Caco-2 (cell line): ENCODE results near the gene RLF. TPM values are rescaled to one million over a fixed set of nuclear protein-coding genes. Genes with fewer than 3 reads are reported as not detected.
"Not testable (repeated sequence)": the region's sequence is repeated elsewhere in the genome, so short reads cannot be mapped to it uniquely, and the experiment has no call there.

ENCODE experiments used
- BruUV-seq: library from RNA; stranded (reverse); fragments of 400-500 nt; replicated peaks from 2 replicates; lab custom pipeline; 2021; lab: Mats Ljungman, UMichigan
- CTCF ChIA-PET: fragments of 300-600 bp; sonication (Branson Sonifier 250); formaldehyde crosslinking; loops from one replicate; lab custom pipeline; 2022; ENCODE audit warnings: antibody characterized with exemption; lab: Charles Lee
- POLR2A ChIA-PET: fragments of 300-600 bp; sonication (Branson Sonifier 250); formaldehyde crosslinking; loops from one replicate; lab custom pipeline; 2022; ENCODE audit warnings: antibody characterized with exemption; lab: Charles Lee
- DNase-seq, 2 experiments: peaks; one replicate each; pipeline versions ENCODE4 v3.0.0 to v3.0.0-alpha.2; 2020 to 2022
- H3K27me3 ChIP-seq: replicated peaks from 2 replicates; pipeline ENCODE4 v1.6.0; 2011; ENCODE audit warnings: low read length; ENCODE audit not compliant: control insufficient read depth, insufficient read depth
- H3K36me3 ChIP-seq: 2 replicates; pipeline ENCODE4 v1.5.1; 2011; ENCODE audit warnings: low read length; ENCODE audit not compliant: control insufficient read depth, insufficient read depth
- H3K4me1 ChIP-seq: fragments of 250-450 bp; sonication (Bioruptor Pico); 2 replicates; pipeline ENCODE4 v1.5.1; 2020; ENCODE audit warnings: mild to moderate bottlenecking
- H3K4me3 ChIP-seq: 2 replicates; pipeline ENCODE4 v1.5.1; 2011; ENCODE audit warnings: low read depth, mild to moderate bottlenecking, control low read depth, low read length
- H3K9me3 ChIP-seq: fragments of 250-450 bp; sonication (Bioruptor Pico); 2 replicates; pipeline ENCODE4 v1.5.1; 2020; ENCODE audit warnings: mild to moderate bottlenecking, moderate library complexity
- H3K27ac Mint-ChIP-seq: one replicate; pipeline ENCODE4 v1.8.0; 2022; ENCODE audit warnings: mixed read lengths; ENCODE audit not compliant: unreplicated experiment
- H3K27me3 Mint-ChIP-seq: one replicate; pipeline ENCODE4 v1.8.0; 2022; ENCODE audit warnings: mixed read lengths; ENCODE audit not compliant: insufficient read depth, unreplicated experiment
- H3K36me3 Mint-ChIP-seq: one replicate; pipeline ENCODE4 v1.8.0; 2022; ENCODE audit warnings: mild to moderate bottlenecking, mixed read lengths; ENCODE audit not compliant: insufficient read depth, unreplicated experiment
- H3K4me1 Mint-ChIP-seq: one replicate; pipeline ENCODE4 v1.8.0; 2022; ENCODE audit warnings: low read depth, mixed read lengths; ENCODE audit not compliant: unreplicated experiment
- H3K4me3 Mint-ChIP-seq: one replicate; pipeline ENCODE4 v1.8.0; 2022; ENCODE audit warnings: mild to moderate bottlenecking, moderate library complexity, mixed read lengths; ENCODE audit not compliant: unreplicated experiment
- H3K9me3 Mint-ChIP-seq: one replicate; pipeline ENCODE4 v1.8.0; 2022; ENCODE audit warnings: mixed read lengths; ENCODE audit not compliant: unreplicated experiment
- CTCF ChIP-seq, 2 experiments: fragments of 200-600 bp in 1 of 2; IDR thresholded peaks; 1 replicate in 1 of 2; 2 replicates in 1 of 2; pipeline versions ENCODE4 v1.5.1 to v1.8.0; 2011 to 2022; ENCODE audit warnings: antibody characterized with exemption in 1 of 2, control low read depth in 1 of 2, inconsistent platforms in 1 of 2, low read depth in 1 of 2, low read length in 1 of 2, mild to moderate bottlenecking in 1 of 2, moderate library complexity in 1 of 2; ENCODE audit not compliant: insufficient read depth in 1 of 2, severe bottlenecking in 1 of 2, unreplicated experiment in 1 of 2
- intact Hi-C: fragments of 100-400 bp; cut with micrococcal nuclease; formaldehyde crosslinking; loops from one replicate; pipeline ENCODE4 v1.10.0; 2022; ENCODE audit not compliant: unreplicated experiment
- total RNA-seq: library from RNA; stranded (reverse); gene quantifications from 2 replicates; pipeline ENCODE4 v1.2.3, GENCODE V29; 2022

The RLF gene
- total RNA-seq, 1 experiment from 2014 or later = 11.6 TPM

- DNase-seq = no peak
- H3K36me3 ChIP-seq = no peaks in the 10 kb centered on the region
- Mint-ChIP-seq H3K4me1 (peaks cover 7% of the 10 kb centered on the region), H3K4me3 (no peak overlapping the region), H3K36me3 (peaks cover 5% of the 10 kb centered on the region), H3K27ac (no peak overlapping the region), H3K27me3 (no peaks in the 10 kb centered on the region), H3K9me3 (no peaks in the 10 kb centered on the region)
- intact Hi-C loops = no loop called here
- H3K9me3 ChIP-seq = no peaks in the 10 kb centered on the region
- BruUV-seq = no TSS peak
- ChIA-PET POLR2A (no interaction called here), CTCF (interaction anchor here (0.6 kb wide), 1 partner anchor 127 kb away, joined by 3 read pairs; the partner anchor contains the start of gene CAP1)
- H3K27me3 ChIP-seq = no peaks in the 10 kb centered on the region
- H3K4me1 ChIP-seq = no peaks in the 10 kb centered on the region; the same call in 1 of the 2 replicates
- no peak for TF ChIP-seq CTCF (IDR thresholded peaks at IDR 0.05; ENCODE audit: insufficient read depth in 1 of 2, low read depth in 1 of 2, low read length in 1 of 2, severe bottlenecking in 1 of 2, unreplicated experiment in 1 of 2)
- no peak overlapping the region for H3K4me3 ChIP-seq
Measured at GRCh38 chr1:40167317-40167716, 6.1 kb downstream of the RLF start.

- H3K36me3 Mint-ChIP-seq = no peaks in the 10 kb centered on the region
- no peaks in the 10 kb centered on the region for H3K4me1 ChIP-seq
- H3K9me3 Mint-ChIP-seq = no peaks in the 10 kb centered on the region
- H3K4me1 Mint-ChIP-seq = peaks cover 1% of the 10 kb centered on the region
- TF ChIP-seq CTCF (IDR thresholded peaks at IDR 0.05; ENCODE audit: insufficient read depth in 1 of 2, low read depth in 1 of 2, low read length in 1 of 2, severe bottlenecking in 1 of 2, unreplicated experiment in 1 of 2) = no peak
- H3K36me3 ChIP-seq = no peaks in the 10 kb centered on the region
- H3K27ac Mint-ChIP-seq = no peak overlapping the region
- no peak overlapping the region for H3K4me3 ChIP-seq
- no peak overlapping the region for H3K4me3 Mint-ChIP-seq
- no peak for DNase-seq
- no TSS peak for BruUV-seq
- H3K27me3 ChIP-seq = no peaks in the 10 kb centered on the region
- intact Hi-C loops = no loop called here
- no peaks in the 10 kb centered on the region for H3K27me3 Mint-ChIP-seq
- POLR2A ChIA-PET = no interaction called here
- CTCF ChIA-PET = no interaction called here
- H3K9me3 ChIP-seq = no peaks in the 10 kb centered on the region
Measured at GRCh38 chr1:40171036-40171435, 9.8 kb downstream of the RLF start.

GRCh38 chr1:40174788-40175187 lies 13.6 kb downstream of the RLF start:
- no peaks in the 10 kb centered on the region for H3K4me1 Mint-ChIP-seq
- no peak for TF ChIP-seq CTCF (IDR thresholded peaks at IDR 0.05; ENCODE audit: insufficient read depth in 1 of 2, low read depth in 1 of 2, low read length in 1 of 2, severe bottlenecking in 1 of 2, unreplicated experiment in 1 of 2)
- no peak for DNase-seq
- CTCF ChIA-PET = no interaction called here
- Histone ChIP-seq H3K9me3 (no peaks in the 10 kb centered on the region), H3K4me3 (no peak overlapping the region), H3K36me3 (no peaks in the 10 kb centered on the region), H3K4me1 (no peaks in the 10 kb centered on the region), H3K27me3 (no peaks in the 10 kb centered on the region)
- intact Hi-C loops = no loop called here
- POLR2A ChIA-PET = no interaction called here
- H3K9me3 Mint-ChIP-seq = no peaks in the 10 kb centered on the region
- no TSS peak for BruUV-seq
- no peak overlapping the region for H3K4me3 Mint-ChIP-seq
- H3K27me3 Mint-ChIP-seq = no peaks in the 10 kb centered on the region
- no peaks in the 10 kb centered on the region for H3K36me3 Mint-ChIP-seq
- no peak overlapping the region for H3K27ac Mint-ChIP-seq

GRCh38 chr1:40176989-40177388 lies 15.8 kb downstream of the RLF start:
- H3K36me3 ChIP-seq, H3K27me3 ChIP-seq, H3K4me1 Mint-ChIP-seq, H3K27ac Mint-ChIP-seq, DNase-seq, H3K4me1 ChIP-seq, intact Hi-C loops, H3K27me3 Mint-ChIP-seq, H3K4me3 ChIP-seq, H3K36me3 Mint-ChIP-seq, H3K4me3 Mint-ChIP-seq, H3K9me3 ChIP-seq, H3K9me3 Mint-ChIP-seq, POLR2A ChIA-PET, BruUV-seq: not testable (repeated sequence)
- CTCF ChIA-PET = interaction anchor here (0.6 kb wide), 1 partner anchor 36 kb away, joined by 3 read pairs; no protein-coding TSS in a partner anchor
